Measurements from ENCODE around the gene IL31RA. TPM values are rescaled to one million over a fixed set of nuclear protein-coding genes. Genes with fewer than 3 reads are reported as not detected.

The IL31RA gene
- total and polyA plus RNA-seq, 2 of the 13 experiments (the other 11 are each of a cell fraction or from before 2014, with no cell fraction given): not detected

- in situ Hi-C loops (cut with HindIII; ENCODE audit: extremely low pct_ligation_motif_present, low pct_unique_long_range_greater_than_20kb): no loop called here
- ChIA-PET CTCF (ENCODE audit: low intra/inter-chr PET ratio, low total read pairs) (no interaction called here), POLR2A (no interaction called here)
- 38% methylated on average over 3 of the region's 3 CpGs for WGBS (ENCODE audit: low lambda C conversion rate)
- Histone ChIP-seq H3K79me2 (ENCODE audit: insufficient read depth, low read length) (no peaks in the 10 kb centered on the region), H3K9ac (ENCODE audit: insufficient read depth, low read depth, low read length) (no peak overlapping the region), H3K27ac (ENCODE audit: extremely low read length, insufficient read depth, low read length) (no peak overlapping the region), H4K20me1 (ENCODE audit: insufficient read depth, low read length) (no peaks in the 10 kb centered on the region), H3K4me3 (replicated peaks in 1 of 3; ENCODE audit: insufficient read depth in 1 of 3, low read depth in 2 of 3, low read length in 3 of 3) (no peak overlapping the region), H3K4me2 (ENCODE audit: low read depth, low read length) (no peak overlapping the region), H3K4me1 (ENCODE audit: insufficient read depth, low read length) (no peaks in the 10 kb centered on the region), H2AFZ (ENCODE audit: low read length) (no peak overlapping the region), H3K27me3 (ENCODE audit: control insufficient read depth in 1 of 2, insufficient read depth in 2 of 2, low read length in 2 of 2) (no peaks in the 10 kb centered on the region; a peak in 2 of 5 replicates), H3K9me3 (ENCODE audit: low read length) (no peaks in the 10 kb centered on the region), H3K36me3 (replicated peaks in 1 of 2; ENCODE audit: control insufficient read depth in 1 of 2, insufficient read depth in 2 of 2, low read length in 2 of 2) (no peaks in the 10 kb centered on the region)
- BruUV-seq (replicated peaks): no TSS peak
- ATAC-seq (no peak), FAIRE-seq (no peak), DNase-seq (ENCODE audit: low spot score) (no peak)
- intact Hi-C loops (cut with micrococcal nuclease; ENCODE audit: unreplicated experiment): no loop called here
- TF ChIP-seq, protein P1, sequence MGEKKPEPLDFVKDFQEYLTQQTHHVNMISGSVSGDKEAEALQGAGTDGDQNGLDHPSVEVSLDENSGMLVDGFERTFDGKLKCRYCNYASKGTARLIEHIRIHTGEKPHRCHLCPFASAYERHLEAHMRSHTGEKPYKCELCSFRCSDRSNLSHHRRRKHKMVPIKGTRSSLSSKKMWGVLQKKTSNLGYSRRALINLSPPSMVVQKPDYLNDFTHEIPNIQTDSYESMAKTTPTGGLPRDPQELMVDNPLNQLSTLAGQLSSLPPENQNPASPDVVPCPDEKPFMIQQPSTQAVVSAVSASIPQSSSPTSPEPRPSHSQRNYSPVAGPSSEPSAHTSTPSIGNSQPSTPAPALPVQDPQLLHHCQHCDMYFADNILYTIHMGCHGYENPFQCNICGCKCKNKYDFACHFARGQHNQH (CRISPR knock-in tag; IDR thresholded peaks at IDR 0.05): no peak
- TF ChIP-seq, protein P2, sequence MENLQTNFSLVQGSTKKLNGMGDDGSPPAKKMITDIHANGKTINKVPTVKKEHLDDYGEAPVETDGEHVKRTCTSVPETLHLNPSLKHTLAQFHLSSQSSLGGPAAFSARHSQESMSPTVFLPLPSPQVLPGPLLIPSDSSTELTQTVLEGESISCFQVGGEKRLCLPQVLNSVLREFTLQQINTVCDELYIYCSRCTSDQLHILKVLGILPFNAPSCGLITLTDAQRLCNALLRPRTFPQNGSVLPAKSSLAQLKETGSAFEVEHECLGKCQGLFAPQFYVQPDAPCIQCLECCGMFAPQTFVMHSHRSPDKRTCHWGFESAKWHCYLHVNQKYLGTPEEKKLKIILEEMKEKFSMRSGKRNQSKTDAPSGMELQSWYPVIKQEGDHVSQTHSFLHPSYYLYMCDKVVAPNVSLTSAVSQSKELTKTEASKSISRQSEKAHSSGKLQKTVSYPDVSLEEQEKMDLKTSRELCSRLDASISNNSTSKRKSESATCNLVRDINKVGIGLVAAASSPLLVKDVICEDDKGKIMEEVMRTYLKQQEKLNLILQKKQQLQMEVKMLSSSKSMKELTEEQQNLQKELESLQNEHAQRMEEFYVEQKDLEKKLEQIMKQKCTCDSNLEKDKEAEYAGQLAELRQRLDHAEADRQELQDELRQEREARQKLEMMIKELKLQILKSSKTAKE (CRISPR knock-in tag; IDR thresholded peaks at IDR 0.05; ENCODE audit: borderline replicate concordance): no peak
- no peak for TF ChIP-seq ZNF749 (CRISPR knock-in tag; IDR thresholded peaks at IDR 0.05; ENCODE audit: borderline replicate concordance)
- TF ChIP-seq ZNF30 (CRISPR knock-in tag; IDR thresholded peaks at IDR 0.05): no peak
- no peak for TF ChIP-seq RBM39 (IDR thresholded peaks at IDR 0.05; ENCODE audit: low read depth, low read length, poor library complexity, severe bottlenecking)
- no peak for TF ChIP-seq ADNP (CRISPR knock-in tag; IDR thresholded peaks at IDR 0.05)
- no peak for TF ChIP-seq NFE2 (CRISPR knock-in tag; IDR thresholded peaks at IDR 0.05)
- no peak for TF ChIP-seq KLF12 (CRISPR knock-in tag; IDR thresholded peaks at IDR 0.05; ENCODE audit: borderline replicate concordance)
- TF ChIP-seq ZFP90 (CRISPR knock-in tag; IDR thresholded peaks at IDR 0.05; ENCODE audit: borderline replicate concordance): no peak
- no peak for TF ChIP-seq TP53 (CRISPR knock-in tag; conservative IDR thresholded peaks at IDR 0.05)
- no peak for TF ChIP-seq ZNF839 (CRISPR knock-in tag; IDR thresholded peaks at IDR 0.05; ENCODE audit: borderline replicate concordance)
These were observed 2.0 kb downstream of the IL31RA start for GRCh38 chr5:55853041-55853670.

Measured in HepG2 (cell line).